ENCODE data around the gene SERINC2. TPM values are rescaled to one million over a fixed set of nuclear protein-coding genes. Genes with fewer than 3 reads are reported as not detected.

The SERINC2 gene
- total and polyA plus RNA-seq, 2 of the 4 experiments (the other 2 are of a cell fraction), result 2.0 to 59.5 TPM

DNA sequence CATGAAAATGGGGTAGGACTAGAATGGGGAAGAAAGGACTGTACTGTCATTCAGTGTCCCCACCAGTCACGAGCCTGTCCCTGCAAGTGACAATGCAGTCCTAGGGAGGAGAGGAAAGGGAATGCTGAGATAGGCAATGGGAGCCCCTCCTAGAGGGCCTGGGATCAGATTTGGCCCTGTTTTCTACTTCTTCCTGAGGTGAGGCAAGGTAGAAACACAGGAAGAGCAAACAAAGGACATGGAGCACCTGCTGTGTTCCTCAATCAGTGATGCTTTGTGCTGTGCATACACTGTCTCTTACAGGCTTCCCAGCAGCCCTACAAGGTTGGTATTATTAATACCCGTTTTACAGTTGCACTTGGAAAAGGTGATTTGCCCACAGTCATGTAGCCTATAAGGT, 46.2 kb upstream of the SERINC2 start:
- Histone ChIP-seq H4K8ac (ENCODE audit: low read depth in 2 of 2, low read length in 2 of 2) (no peak overlapping the region), H4K91ac (ENCODE audit: insufficient read depth, low read depth, low read length) (no peak overlapping the region), H2AK9ac (replicated peaks; ENCODE audit: low read depth, low read length, poor library complexity) (no peak overlapping the region), H3K9me3 (ENCODE audit: control insufficient read depth, insufficient read depth, low read length) (no peaks in the 10 kb centered on the region), H3K27ac (ENCODE audit: insufficient read depth, low read length) (no peak overlapping the region), H3K18ac (ENCODE audit: low read depth, low read length) (no peak overlapping the region), H4K20me1 (ENCODE audit: insufficient read depth, low read length) (no peaks in the 10 kb centered on the region), H3K9ac (ENCODE audit: low read depth, low read length) (no peak overlapping the region), H4K5ac (ENCODE audit: low read depth, low read length) (no peak overlapping the region), H3K23ac (ENCODE audit: low read depth, low read length) (no peak overlapping the region), H2AFZ (replicated peaks; ENCODE audit: low read length, poor library complexity) (no peak overlapping the region), H3K9me1 (ENCODE audit: insufficient read depth, low read length) (no peaks in the 10 kb centered on the region; the same call in none of the 2 replicates), H2BK20ac (ENCODE audit: low read depth, low read length) (no peak overlapping the region), H2BK120ac (ENCODE audit: low read depth, low read length) (no peak overlapping the region), H3K27me3 (ENCODE audit: control insufficient read depth, insufficient read depth, low read length) (no peaks in the 10 kb centered on the region), H3K4me1 (ENCODE audit: control insufficient read depth, insufficient read depth, low read length) (no peaks in the 10 kb centered on the region), H3K14ac (replicated peaks; ENCODE audit: low read depth, low read length) (no peak overlapping the region), H3K36me3 (ENCODE audit: control insufficient read depth, insufficient read depth, low read length) (peaks cover 15% of the 10 kb centered on the region; the same call in 1 of the 2 replicates), H3K4ac (ENCODE audit: low read depth, low read length) (no peak overlapping the region), H2BK5ac (ENCODE audit: low read depth, low read length, poor library complexity, severe bottlenecking) (no peak overlapping the region), H3K56ac (ENCODE audit: extremely low read depth, insufficient read depth, low read length) (no peak overlapping the region), H3K79me1 (ENCODE audit: low read depth in 1 of 2, low read length in 2 of 2) (no peaks in the 10 kb centered on the region), H2AK5ac (ENCODE audit: low read depth, low read length) (no peak overlapping the region), H3K4me3 (ENCODE audit: insufficient read depth, low read depth, low read length) (no peak overlapping the region), H2BK15ac (ENCODE audit: low read depth, low read length) (no peak overlapping the region), H3K4me2 (ENCODE audit: low read depth, low read length) (no peak overlapping the region)
- dilution Hi-C loops (cut with HindIII; ENCODE audit: low sequenced_read_pairs, unreplicated experiment), result no loop called here
- TF ChIP-seq, protein P1, sequence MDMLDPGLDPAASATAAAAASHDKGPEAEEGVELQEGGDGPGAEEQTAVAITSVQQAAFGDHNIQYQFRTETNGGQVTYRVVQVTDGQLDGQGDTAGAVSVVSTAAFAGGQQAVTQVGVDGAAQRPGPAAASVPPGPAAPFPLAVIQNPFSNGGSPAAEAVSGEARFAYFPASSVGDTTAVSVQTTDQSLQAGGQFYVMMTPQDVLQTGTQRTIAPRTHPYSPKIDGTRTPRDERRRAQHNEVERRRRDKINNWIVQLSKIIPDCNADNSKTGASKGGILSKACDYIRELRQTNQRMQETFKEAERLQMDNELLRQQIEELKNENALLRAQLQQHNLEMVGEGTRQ (IDR thresholded peaks at IDR 0.05; ENCODE audit: low read depth, low read length), result no peak
- TF ChIP-seq RAD21 (IDR thresholded peaks at IDR 0.05; ENCODE audit: low read length), result no peak
- TF ChIP-seq, protein P2, sequence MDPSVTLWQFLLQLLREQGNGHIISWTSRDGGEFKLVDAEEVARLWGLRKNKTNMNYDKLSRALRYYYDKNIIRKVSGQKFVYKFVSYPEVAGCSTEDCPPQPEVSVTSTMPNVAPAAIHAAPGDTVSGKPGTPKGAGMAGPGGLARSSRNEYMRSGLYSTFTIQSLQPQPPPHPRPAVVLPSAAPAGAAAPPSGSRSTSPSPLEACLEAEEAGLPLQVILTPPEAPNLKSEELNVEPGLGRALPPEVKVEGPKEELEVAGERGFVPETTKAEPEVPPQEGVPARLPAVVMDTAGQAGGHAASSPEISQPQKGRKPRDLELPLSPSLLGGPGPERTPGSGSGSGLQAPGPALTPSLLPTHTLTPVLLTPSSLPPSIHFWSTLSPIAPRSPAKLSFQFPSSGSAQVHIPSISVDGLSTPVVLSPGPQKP (IDR thresholded peaks at IDR 0.05; ENCODE audit: borderline replicate concordance, low read depth, low read length), result no peak
- TF ChIP-seq CEBPB (IDR thresholded peaks at IDR 0.05; ENCODE audit: low read depth, low read length), result no peak
- TF ChIP-seq NFE2L2 (IDR thresholded peaks at IDR 0.05; ENCODE audit: low read depth, low read length), result no peak
- TF ChIP-seq RCOR1 (IDR thresholded peaks at IDR 0.05; ENCODE audit: insufficient replicate concordance, low read length), result no peak
- no peak for TF ChIP-seq POLR2A (IDR thresholded peaks at IDR 0.05; ENCODE audit: low read depth, low read length)
- no peak for TF ChIP-seq BHLHE40 (IDR thresholded peaks at IDR 0.05; ENCODE audit: low read depth, low read length)
- TF ChIP-seq SMC3 (IDR thresholded peaks at IDR 0.05; ENCODE audit: low read depth, low read length), result no peak
- TF ChIP-seq CHD1 (IDR thresholded peaks at IDR 0.05; ENCODE audit: low read depth, low read length), result no peak
- no peak for TF ChIP-seq RFX5 (IDR thresholded peaks at IDR 0.05; ENCODE audit: low read depth, low read length)
- TF ChIP-seq MAFK (IDR thresholded peaks at IDR 0.05; ENCODE audit: low read depth, low read length), result no peak
- no peak for TF ChIP-seq MAZ (IDR thresholded peaks at IDR 0.05; ENCODE audit: borderline replicate concordance, low read depth, low read length)
- TF ChIP-seq, protein P3, sequence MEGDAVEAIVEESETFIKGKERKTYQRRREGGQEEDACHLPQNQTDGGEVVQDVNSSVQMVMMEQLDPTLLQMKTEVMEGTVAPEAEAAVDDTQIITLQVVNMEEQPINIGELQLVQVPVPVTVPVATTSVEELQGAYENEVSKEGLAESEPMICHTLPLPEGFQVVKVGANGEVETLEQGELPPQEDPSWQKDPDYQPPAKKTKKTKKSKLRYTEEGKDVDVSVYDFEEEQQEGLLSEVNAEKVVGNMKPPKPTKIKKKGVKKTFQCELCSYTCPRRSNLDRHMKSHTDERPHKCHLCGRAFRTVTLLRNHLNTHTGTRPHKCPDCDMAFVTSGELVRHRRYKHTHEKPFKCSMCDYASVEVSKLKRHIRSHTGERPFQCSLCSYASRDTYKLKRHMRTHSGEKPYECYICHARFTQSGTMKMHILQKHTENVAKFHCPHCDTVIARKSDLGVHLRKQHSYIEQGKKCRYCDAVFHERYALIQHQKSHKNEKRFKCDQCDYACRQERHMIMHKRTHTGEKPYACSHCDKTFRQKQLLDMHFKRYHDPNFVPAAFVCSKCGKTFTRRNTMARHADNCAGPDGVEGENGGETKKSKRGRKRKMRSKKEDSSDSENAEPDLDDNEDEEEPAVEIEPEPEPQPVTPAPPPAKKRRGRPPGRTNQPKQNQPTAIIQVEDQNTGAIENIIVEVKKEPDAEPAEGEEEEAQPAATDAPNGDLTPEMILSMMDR (conservative IDR thresholded peaks at IDR 0.05; ENCODE audit: low read depth, low read length), result no peak
- TF ChIP-seq FOS (IDR thresholded peaks at IDR 0.05; ENCODE audit: low read depth, low read length), result no peak
- no peak for TF ChIP-seq MXI1 (IDR thresholded peaks at IDR 0.05; ENCODE audit: borderline replicate concordance, low read depth, low read length)
- no peak for ATAC-seq (ENCODE audit: low read depth)
- DNase-seq, result no peak
- in situ Hi-C loops (cut with MboI; ENCODE audit: low sequenced_read_pairs), result no loop called here
- intact Hi-C loops (cut with micrococcal nuclease), result no loop called here
- POLR2A ChIA-PET (ENCODE audit: unreplicated experiment), result no interaction called here
- no TSS peak for BruUV-seq (replicated peaks)
- CTCF ChIA-PET, result no interaction called here
- 67% methylated on average over 1 of the region's 2 CpGs; no CpG with 5 or more reads in 1 of the 2 experiments for WGBS, 2 experiments (ENCODE audit: extremely low coverage in 2 of 2, insufficient read length in 1 of 2)

Measured in IMR-90 (cell line).